ENCODE data around the gene C1QTNF2. TPM values are rescaled to one million over a fixed set of nuclear protein-coding genes. Genes with fewer than 3 reads are reported as not detected.
A peak's percentile ranks its signal among the peaks of the same experiment; 100 is the strongest.

The C1QTNF2 gene
- total and polyA plus RNA-seq, 2 of the 13 experiments (the other 11 are each of a cell fraction or from before 2014, with no cell fraction given): not detected

DNA sequence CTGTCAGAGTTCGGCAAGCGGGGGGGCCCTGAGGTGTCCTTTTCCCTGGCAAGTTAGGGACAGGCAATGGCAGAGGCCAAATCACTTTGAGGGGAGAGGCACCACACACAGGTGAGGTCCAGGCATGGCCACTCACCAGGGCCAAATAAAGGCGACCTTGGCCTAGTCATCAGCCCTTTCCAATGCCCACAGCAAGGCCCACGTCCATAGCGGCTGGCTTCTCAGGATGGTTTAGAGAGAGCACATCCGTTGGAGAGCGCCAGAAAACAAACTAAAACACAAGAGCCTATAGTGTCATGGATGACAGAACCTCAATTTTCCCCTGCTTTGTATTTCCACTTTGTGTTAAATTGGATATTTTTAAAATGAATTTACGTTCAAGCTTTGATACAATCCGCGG is 65.1 kb downstream of the C1QTNF2 start:
- in situ Hi-C loops (cut with HindIII; ENCODE audit: extremely low pct_ligation_motif_present, low pct_unique_long_range_greater_than_20kb): no loop called here
- 90% methylated on average over 10 of the region's 10 CpGs for WGBS (ENCODE audit: low lambda C conversion rate)
- Histone ChIP-seq H3K4me3 (replicated peaks in 1 of 3; ENCODE audit: insufficient read depth in 1 of 3, low read depth in 2 of 3, low read length in 3 of 3) (no peak overlapping the region), H3K4me2 (ENCODE audit: low read depth, low read length) (no peak overlapping the region), H3K4me1 (ENCODE audit: insufficient read depth, low read length) (peaks cover 16% of the 10 kb centered on the region), H3K36me3 (replicated peaks in 1 of 2; ENCODE audit: control insufficient read depth in 1 of 2, insufficient read depth in 2 of 2, low read length in 2 of 2) (no peaks in the 10 kb centered on the region), H3K79me2 (ENCODE audit: insufficient read depth, low read length) (no peaks in the 10 kb centered on the region), H3K9ac (ENCODE audit: insufficient read depth, low read depth, low read length) (no peak overlapping the region), H2AFZ (ENCODE audit: low read length) (no peak overlapping the region), H3K27ac (ENCODE audit: extremely low read length, insufficient read depth, low read length) (no peak overlapping the region), H3K27me3 (ENCODE audit: control insufficient read depth in 1 of 2, insufficient read depth in 2 of 2, low read length in 2 of 2) (no peaks in the 10 kb centered on the region), H3K9me3 (ENCODE audit: low read length) (no peaks in the 10 kb centered on the region), H4K20me1 (ENCODE audit: insufficient read depth, low read length) (no peaks in the 10 kb centered on the region)
- ChIA-PET POLR2A (no interaction called here), CTCF (ENCODE audit: low intra/inter-chr PET ratio, low total read pairs) (no interaction called here)
- BruUV-seq (replicated peaks): no TSS peak
- ATAC-seq: no peak
- FAIRE-seq: no peak
- no peak for DNase-seq (ENCODE audit: low spot score)
- intact Hi-C loops (cut with micrococcal nuclease; ENCODE audit: unreplicated experiment): no loop called here
- no peak for TF ChIP-seq ZIK1 (CRISPR knock-in tag; IDR thresholded peaks at IDR 0.05; ENCODE audit: borderline replicate concordance, low read depth)
- TF ChIP-seq, protein P1, sequence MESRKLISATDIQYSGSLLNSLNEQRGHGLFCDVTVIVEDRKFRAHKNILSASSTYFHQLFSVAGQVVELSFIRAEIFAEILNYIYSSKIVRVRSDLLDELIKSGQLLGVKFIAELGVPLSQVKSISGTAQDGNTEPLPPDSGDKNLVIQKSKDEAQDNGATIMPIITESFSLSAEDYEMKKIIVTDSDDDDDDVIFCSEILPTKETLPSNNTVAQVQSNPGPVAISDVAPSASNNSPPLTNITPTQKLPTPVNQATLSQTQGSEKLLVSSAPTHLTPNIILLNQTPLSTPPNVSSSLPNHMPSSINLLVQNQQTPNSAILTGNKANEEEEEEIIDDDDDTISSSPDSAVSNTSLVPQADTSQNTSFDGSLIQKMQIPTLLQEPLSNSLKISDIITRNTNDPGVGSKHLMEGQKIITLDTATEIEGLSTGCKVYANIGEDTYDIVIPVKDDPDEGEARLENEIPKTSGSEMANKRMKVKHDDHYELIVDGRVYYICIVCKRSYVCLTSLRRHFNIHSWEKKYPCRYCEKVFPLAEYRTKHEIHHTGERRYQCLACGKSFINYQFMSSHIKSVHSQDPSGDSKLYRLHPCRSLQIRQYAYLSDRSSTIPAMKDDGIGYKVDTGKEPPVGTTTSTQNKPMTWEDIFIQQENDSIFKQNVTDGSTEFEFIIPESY (CRISPR knock-in tag; IDR thresholded peaks at IDR 0.05): peak; percentile 69

- Histone ChIP-seq H3K4me2 (ENCODE audit: low read depth, low read length) (no peak overlapping the region), H3K4me3 (replicated peaks in 1 of 3; ENCODE audit: insufficient read depth in 1 of 3, low read depth in 2 of 3, low read length in 3 of 3) (no peak overlapping the region), H2AFZ (ENCODE audit: low read length) (no peak overlapping the region), H3K27me3 (ENCODE audit: control insufficient read depth in 1 of 2, insufficient read depth in 2 of 2, low read length in 2 of 2) (no peaks in the 10 kb centered on the region), H3K27ac (ENCODE audit: extremely low read length, insufficient read depth, low read length) (no peak overlapping the region), H3K9me3 (ENCODE audit: low read length) (no peaks in the 10 kb centered on the region), H3K36me3 (replicated peaks in 1 of 2; ENCODE audit: control insufficient read depth in 1 of 2, insufficient read depth in 2 of 2, low read length in 2 of 2) (no peaks in the 10 kb centered on the region), H3K79me2 (ENCODE audit: insufficient read depth, low read length) (no peaks in the 10 kb centered on the region), H4K20me1 (ENCODE audit: insufficient read depth, low read length) (no peaks in the 10 kb centered on the region), H3K9ac (ENCODE audit: insufficient read depth, low read depth, low read length) (no peak overlapping the region), H3K4me1 (ENCODE audit: insufficient read depth, low read length) (peaks cover 16% of the 10 kb centered on the region)
- TF ChIP-seq CENPT (CRISPR knock-in tag; IDR thresholded peaks at IDR 0.05; ENCODE audit: low read depth) (no peak), HDAC1 (CRISPR knock-in tag; IDR thresholded peaks at IDR 0.05) (no peak)
- TF ChIP-seq, protein P2, sequence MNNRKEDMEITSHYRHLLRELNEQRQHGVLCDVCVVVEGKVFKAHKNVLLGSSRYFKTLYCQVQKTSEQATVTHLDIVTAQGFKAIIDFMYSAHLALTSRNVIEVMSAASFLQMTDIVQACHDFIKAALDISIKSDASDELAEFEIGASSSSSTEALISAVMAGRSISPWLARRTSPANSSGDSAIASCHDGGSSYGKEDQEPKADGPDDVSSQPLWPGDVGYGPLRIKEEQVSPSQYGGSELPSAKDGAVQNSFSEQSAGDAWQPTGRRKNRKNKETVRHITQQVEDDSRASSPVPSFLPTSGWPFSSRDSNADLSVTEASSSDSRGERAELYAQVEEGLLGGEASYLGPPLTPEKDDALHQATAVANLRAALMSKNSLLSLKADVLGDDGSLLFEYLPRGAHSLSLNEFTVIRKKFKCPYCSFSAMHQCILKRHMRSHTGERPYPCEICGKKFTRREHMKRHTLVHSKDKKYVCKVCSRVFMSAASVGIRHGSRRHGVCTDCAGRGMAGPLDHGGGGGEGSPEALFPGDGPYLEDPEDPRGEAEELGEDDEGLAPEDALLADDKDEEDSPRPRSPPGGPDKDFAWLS (CRISPR knock-in tag; IDR thresholded peaks at IDR 0.05; ENCODE audit: borderline replicate concordance): no peak
- BruUV-seq (replicated peaks): no TSS peak
- POLR2A ChIA-PET: no interaction called here
- 91% methylated on average over 2 of the region's 3 CpGs for WGBS (ENCODE audit: low lambda C conversion rate)
- ATAC-seq (no peak), FAIRE-seq (no peak), DNase-seq (ENCODE audit: low spot score) (no peak)
- in situ Hi-C loops (cut with HindIII; ENCODE audit: extremely low pct_ligation_motif_present, low pct_unique_long_range_greater_than_20kb) (no loop called here), intact Hi-C loops (cut with micrococcal nuclease; ENCODE audit: unreplicated experiment) (no loop called here)
- CTCF ChIA-PET (ENCODE audit: low intra/inter-chr PET ratio, low total read pairs): no interaction called here
Measured at GRCh38 chr5:160303690-160304089, 66.7 kb downstream of the C1QTNF2 start.
